Suprapubic skin (tissue), 3 donors: ENCODE data around the gene NKAIN2.

Experiments used
- POLR2A ChIP-seq, 2 donors: fragments of 450-650 bp; IDR thresholded peaks; one replicate each; pipeline ENCODE4 v1.6.1; 2017; ENCODE audit warnings: antibody characterized with exemption in 2 of 2, mild to moderate bottlenecking in 2 of 2, moderate library complexity in 2 of 2
- TF ChIP-seq, protein P1 (sequence below), 2 donors: fragments of 200-600 bp in 1 of 2; fragments of 450-650 bp in 1 of 2; sonication (generic) in 1 of 2; IDR thresholded peaks; one replicate each; pipeline ENCODE4 v1.5.1; 2016 to 2019; ENCODE audit warnings: antibody characterized with exemption in 2 of 2, mild to moderate bottlenecking in 1 of 2, moderate library complexity in 1 of 2

DNA sequence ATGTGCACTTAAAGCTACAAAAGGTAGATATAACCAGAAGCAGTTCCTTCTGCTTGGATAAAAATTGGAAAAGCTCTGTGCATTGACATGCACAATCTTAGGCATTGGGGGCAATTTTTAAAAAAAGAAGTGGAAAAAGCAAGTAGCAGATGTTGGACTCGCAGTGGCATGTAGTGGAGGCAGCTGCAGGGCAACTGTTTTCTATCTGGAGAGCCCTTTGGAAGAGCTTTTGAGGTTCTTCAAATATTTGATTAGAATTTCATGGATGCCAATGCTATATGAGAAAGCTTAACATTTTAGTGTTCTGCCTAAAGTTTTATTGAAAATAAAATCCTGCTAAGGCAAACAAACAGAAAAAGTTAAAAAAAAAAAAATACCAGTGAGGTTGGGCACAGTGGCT, 770.3 kb downstream of the NKAIN2 start:
- TF ChIP-seq, protein P1, sequence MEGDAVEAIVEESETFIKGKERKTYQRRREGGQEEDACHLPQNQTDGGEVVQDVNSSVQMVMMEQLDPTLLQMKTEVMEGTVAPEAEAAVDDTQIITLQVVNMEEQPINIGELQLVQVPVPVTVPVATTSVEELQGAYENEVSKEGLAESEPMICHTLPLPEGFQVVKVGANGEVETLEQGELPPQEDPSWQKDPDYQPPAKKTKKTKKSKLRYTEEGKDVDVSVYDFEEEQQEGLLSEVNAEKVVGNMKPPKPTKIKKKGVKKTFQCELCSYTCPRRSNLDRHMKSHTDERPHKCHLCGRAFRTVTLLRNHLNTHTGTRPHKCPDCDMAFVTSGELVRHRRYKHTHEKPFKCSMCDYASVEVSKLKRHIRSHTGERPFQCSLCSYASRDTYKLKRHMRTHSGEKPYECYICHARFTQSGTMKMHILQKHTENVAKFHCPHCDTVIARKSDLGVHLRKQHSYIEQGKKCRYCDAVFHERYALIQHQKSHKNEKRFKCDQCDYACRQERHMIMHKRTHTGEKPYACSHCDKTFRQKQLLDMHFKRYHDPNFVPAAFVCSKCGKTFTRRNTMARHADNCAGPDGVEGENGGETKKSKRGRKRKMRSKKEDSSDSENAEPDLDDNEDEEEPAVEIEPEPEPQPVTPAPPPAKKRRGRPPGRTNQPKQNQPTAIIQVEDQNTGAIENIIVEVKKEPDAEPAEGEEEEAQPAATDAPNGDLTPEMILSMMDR (IDR thresholded peaks at IDR 0.05) = no peak
- no peak for TF ChIP-seq POLR2A (IDR thresholded peaks at IDR 0.05)
